NCI-H146 treated with DMSO at 0.1 percent for 48 hours (cell line): ENCODE data around the gene TKT.
A peak's percentile ranks its signal among the peaks of the same experiment; 100 is the strongest.
"Not testable (repeated sequence)": the region's sequence is repeated elsewhere in the genome, so short reads cannot be mapped to it uniquely, and the experiment has no call there.

ENCODE experiments used
- DNase-seq: peaks from one replicate; lab custom pipeline; 2025; ENCODE audit not compliant: unreplicated experiment; lab: John Stamatoyannopoulos, UW

TKT gene

GRCh38 chr3:53260286-53260785 lies 4.5 kb upstream of the TKT start:
- DNase-seq, result no peak

- no peak for DNase-seq
Observed at GRCh38 chr3:53259427-53260259, 3.8 kb upstream of the TKT start.

GRCh38 chr3:53258600-53259426 lies 3.0 kb upstream of the TKT start:
- DNase-seq, result no peak

GRCh38 chr3:53257465-53257864 lies 1.6 kb upstream of the TKT start:
- no peak for DNase-seq

- DNase-seq, result no peak
Observed at GRCh38 chr3:53256704-53257055, 858 bp upstream of the TKT start.

- DNase-seq, result no peak
Observed at GRCh38 chr3:53255423-53255774, 423 bp downstream of the TKT start.

GRCh38 chr3:53254509-53255422 lies 1.1 kb downstream of the TKT start:
- DNase-seq, result no peak

GRCh38 chr3:53253707-53254508 lies 1.9 kb downstream of the TKT start:
- no peak for DNase-seq

GRCh38 chr3:53252947-53253322 lies 2.9 kb downstream of the TKT start:
- DNase-seq, result not testable (repeated sequence)

- no peak for DNase-seq
Observed at GRCh38 chr3:53252096-53252946, 3.5 kb downstream of the TKT start.

GRCh38 chr3:53250881-53251605 lies 4.8 kb downstream of the TKT start:
- no peak for DNase-seq

- DNase-seq, result no peak
Observed at GRCh38 chr3:53250453-53250852, 5.4 kb downstream of the TKT start.

- DNase-seq, result no peak
Observed at GRCh38 chr3:53248161-53248560, 7.7 kb downstream of the TKT start.

- no peak for DNase-seq
Observed at GRCh38 chr3:53247619-53248018, 8.2 kb downstream of the TKT start.

GRCh38 chr3:53244271-53244670 lies 11.6 kb downstream of the TKT start:
- no peak for DNase-seq

- DNase-seq, result no peak
Observed at GRCh38 chr3:53243785-53244184, 12.0 kb downstream of the TKT start.

GRCh38 chr3:53243165-53243564 lies 12.7 kb downstream of the TKT start:
- DNase-seq, result peak; percentile 46

- DNase-seq, result no peak
Observed at GRCh38 chr3:53242642-53243041, 13.2 kb downstream of the TKT start.

GRCh38 chr3:53242155-53242554 lies 13.7 kb downstream of the TKT start:
- DNase-seq, result no peak
